HT-29 (cell line): Measurements from ENCODE around the gene LRP1B. TPM values are rescaled to one million over a fixed set of nuclear protein-coding genes. Genes with fewer than 3 reads are reported as not detected.

ENCODE experiments used
- small RNA-seq: library from RNA; depleted of rRNA; stranded (forward); fragments of <200 nt; gene quantifications from one replicate; pipeline ENCODE3, GENCODE V24; 2014
- total RNA-seq: library from RNA; depleted of rRNA; stranded (reverse); fragments of >200 nt; shearing (Covaris generic); gene quantifications from 2 replicates; pipeline ENCODE4 v1.2.3, GENCODE V29; 2014

The LRP1B gene
- total RNA-seq, 1 experiment from 2014 or later = not detected

Small RNA genes lying within 50 kb of the gene (small RNA-seq; reads per million reads assigned to genes)
- gene AC068287.1 = not detected
- not detected for gene MTCO1P44
- gene RF00019 = not detected
- gene RF02271 = not detected
- gene RNU6-904P = not detected
